Stimulated activated naive CD8-positive, alpha-beta T cell treated with anti-CD3 and anti-CD28 coated beads, Interleukin-15, Interleukin-2, amounts not matched to agents 100 ng/mL and 50 ng/mL, for 24 hours (primary cell): ENCODE data around the gene HSPBP1.
A peak's percentile ranks its signal among the peaks of the same experiment; 100 is the strongest.

Source experiments
- H3K27ac Mint-ChIP-seq: one replicate; pipeline ENCODE4 v1.8.0; 2021; ENCODE audit warnings: mild to moderate bottlenecking, mixed read lengths
- H3K27me3 Mint-ChIP-seq: one replicate; pipeline ENCODE4 v1.8.0; 2021; ENCODE audit warnings: mixed read lengths
- H3K36me3 Mint-ChIP-seq: one replicate; pipeline ENCODE4 v1.8.0; 2021; ENCODE audit warnings: low read depth, mixed read lengths
- H3K4me1 Mint-ChIP-seq: one replicate; pipeline ENCODE4 v1.8.0; 2021; ENCODE audit warnings: low read depth, mixed read lengths
- H3K4me3 Mint-ChIP-seq: one replicate; pipeline ENCODE4 v1.8.0; 2021; ENCODE audit warnings: mild to moderate bottlenecking, mixed read lengths
- H3K9me3 Mint-ChIP-seq: one replicate; pipeline ENCODE4 v1.8.0; 2021; ENCODE audit warnings: mixed read lengths

Gene HSPBP1

GRCh38 chr19:55289117-55289796 is 9.3 kb upstream of the HSPBP1 start:
- no peaks in the 10 kb centered on the region for H3K9me3 Mint-ChIP-seq
- no peak overlapping the region for H3K27ac Mint-ChIP-seq
- no peaks in the 10 kb centered on the region for H3K36me3 Mint-ChIP-seq
- no peaks in the 10 kb centered on the region for H3K27me3 Mint-ChIP-seq
- H3K4me3 Mint-ChIP-seq, result no peak overlapping the region
- H3K4me1 Mint-ChIP-seq, result peaks cover 8% of the 10 kb centered on the region

GRCh38 chr19:55287361-55288079 is 7.6 kb upstream of the HSPBP1 start:
- H3K36me3 Mint-ChIP-seq, result no peaks in the 10 kb centered on the region
- H3K27me3 Mint-ChIP-seq, result no peaks in the 10 kb centered on the region
- no peak overlapping the region for H3K27ac Mint-ChIP-seq
- H3K4me1 Mint-ChIP-seq, result peaks cover 17% of the 10 kb centered on the region
- H3K4me3 Mint-ChIP-seq, result no peak overlapping the region
- H3K9me3 Mint-ChIP-seq, result no peaks in the 10 kb centered on the region

- Mint-ChIP-seq H3K27me3 (no peaks in the 10 kb centered on the region), H3K4me1 (peaks cover 20% of the 10 kb centered on the region), H3K4me3 (no peak overlapping the region), H3K27ac (no peak overlapping the region), H3K36me3 (no peaks in the 10 kb centered on the region), H3K9me3 (no peaks in the 10 kb centered on the region)
These were observed 5.5 kb upstream of the HSPBP1 start for GRCh38 chr19:55285229-55285890.

GRCh38 chr19:55284405-55285058 is 4.6 kb upstream of the HSPBP1 start:
- no peaks in the 10 kb centered on the region for H3K27me3 Mint-ChIP-seq
- peaks cover 4% of the 10 kb centered on the region for H3K36me3 Mint-ChIP-seq
- no peak overlapping the region for H3K4me3 Mint-ChIP-seq
- peaks cover 25% of the 10 kb centered on the region for H3K4me1 Mint-ChIP-seq
- H3K27ac Mint-ChIP-seq, result no peak overlapping the region
- no peaks in the 10 kb centered on the region for H3K9me3 Mint-ChIP-seq

GRCh38 chr19:55283548-55284377 is 3.9 kb upstream of the HSPBP1 start, which contains the start of gene BRSK1:
Gene BRSK1 (plus strand): TSS chr19:55283997. CDS start chr19:55284443, 446 bp downstream.
- Mint-ChIP-seq H3K9me3 (no peaks in the 10 kb centered on the region), H3K4me3 (peak within 1 kb of the TSS; percentile 0), H3K27me3 (no peaks in the 10 kb centered on the region), H3K27ac (peak within 1 kb of the TSS; percentile 13), H3K36me3 (peaks cover 4% of the 10 kb centered on the region), H3K4me1 (peaks cover 31% of the 10 kb centered on the region)

- Mint-ChIP-seq H3K27ac (peak overlapping the region; percentile 98), H3K36me3 (peaks cover 34% of the 10 kb centered on the region), H3K4me1 (peaks cover 52% of the 10 kb centered on the region), H3K9me3 (no peaks in the 10 kb centered on the region), H3K27me3 (no peaks in the 10 kb centered on the region), H3K4me3 (peak overlapping the region; percentile 94)
These were observed 570 bp downstream of the HSPBP1 start for GRCh38 chr19:55279340-55279739.

GRCh38 chr19:55278391-55279135 is 1.3 kb downstream of the HSPBP1 start:
- Mint-ChIP-seq H3K9me3 (no peaks in the 10 kb centered on the region), H3K4me1 (peaks cover 51% of the 10 kb centered on the region), H3K27ac (peak overlapping the region; percentile 72), H3K27me3 (no peaks in the 10 kb centered on the region), H3K4me3 (peak overlapping the region; percentile 94), H3K36me3 (peaks cover 36% of the 10 kb centered on the region)

GRCh38 chr19:55277494-55277893 is 2.4 kb downstream of the HSPBP1 start:
- H3K9me3 Mint-ChIP-seq, result no peaks in the 10 kb centered on the region
- H3K4me3 Mint-ChIP-seq, result no peak overlapping the region
- H3K4me1 Mint-ChIP-seq, result peaks cover 44% of the 10 kb centered on the region
- H3K36me3 Mint-ChIP-seq, result peaks cover 46% of the 10 kb centered on the region
- no peak overlapping the region for H3K27ac Mint-ChIP-seq
- no peaks in the 10 kb centered on the region for H3K27me3 Mint-ChIP-seq

GRCh38 chr19:55276720-55277430 is 3.0 kb downstream of the HSPBP1 start:
- Mint-ChIP-seq H3K27ac (no peak overlapping the region), H3K4me1 (peaks cover 44% of the 10 kb centered on the region), H3K27me3 (no peaks in the 10 kb centered on the region), H3K4me3 (no peak overlapping the region), H3K9me3 (no peaks in the 10 kb centered on the region), H3K36me3 (peaks cover 52% of the 10 kb centered on the region)

GRCh38 chr19:55275851-55276719 is 3.8 kb downstream of the HSPBP1 start:
- Mint-ChIP-seq H3K36me3 (peaks cover 53% of the 10 kb centered on the region), H3K27me3 (no peaks in the 10 kb centered on the region), H3K27ac (no peak overlapping the region), H3K4me1 (peaks cover 39% of the 10 kb centered on the region), H3K4me3 (no peak overlapping the region), H3K9me3 (no peaks in the 10 kb centered on the region)

- H3K9me3 Mint-ChIP-seq, result no peaks in the 10 kb centered on the region
- no peak overlapping the region for H3K27ac Mint-ChIP-seq
- peaks cover 65% of the 10 kb centered on the region for H3K36me3 Mint-ChIP-seq
- H3K27me3 Mint-ChIP-seq, result no peaks in the 10 kb centered on the region
- H3K4me3 Mint-ChIP-seq, result no peak overlapping the region
- peaks cover 26% of the 10 kb centered on the region for H3K4me1 Mint-ChIP-seq
These were observed 5.8 kb downstream of the HSPBP1 start for GRCh38 chr19:55273978-55274707.

GRCh38 chr19:55272142-55272541 is 7.8 kb downstream of the HSPBP1 start:
- Mint-ChIP-seq H3K36me3 (peaks cover 63% of the 10 kb centered on the region), H3K27me3 (no peaks in the 10 kb centered on the region), H3K4me1 (peaks cover 13% of the 10 kb centered on the region), H3K4me3 (no peak overlapping the region), H3K9me3 (no peaks in the 10 kb centered on the region), H3K27ac (no peak overlapping the region)
